Heart left ventricle (tissue), 13 donors: ENCODE results near the gene SUCO.

ENCODE experiments used
- POLR2A ChIP-seq, 2 donors: fragments of 450-650 bp; IDR thresholded peaks; one replicate each; pipeline ENCODE4 v1.6.1; 2017; ENCODE audit warnings: antibody characterized with exemption in 2 of 2, mild to moderate bottlenecking in 2 of 2, moderate library complexity in 2 of 2
- TF ChIP-seq, protein P1 (sequence below), 12 donors: fragments of 200-600 bp; sonication (generic) in 4 of 12; IDR thresholded peaks; one replicate each; pipeline versions ENCODE4 v1.5.0 to v1.8.0; 2018 to 2022; ENCODE audit warnings: antibody characterized with exemption in 12 of 12, mild to moderate bottlenecking in 5 of 12
- donor health status: ischemic (EF 13 %, LVEDD 7.1; RV severe dilation, severe dysfunction).
- donor health status: DM: no; HTN: yes; CAD: no.
- donor health status: DM: no; HTN: no; CAD: no.
- donor health status: ischemic (EF 25% LVEDD 6.9; RV normal size, moderate dysfunction).
- donor health status: ischemic (EF 25% LVEDD 5.7; RV mildly dilated, moderate dysfunction).
- donor health status: ischemic (EF 35%, LVEDD 5.7; RV mildly dilated, moderate dysfunction).
- donor health status: nonischemic (EF 11% LVEDD 7.7; RV severe dilation, severe dysfunction).
- donor health status: DM: yes; HTN: yes; CAD: no.
- donor health status: PGD.
- donor health status: ischemic (EF 29% LVEDD 5.4; RV normal size, mild dysfunction).
- donor health status: nonischemic (EF 23%, LVEDD 6.1; RV moderate dilation, normal function).

DNA sequence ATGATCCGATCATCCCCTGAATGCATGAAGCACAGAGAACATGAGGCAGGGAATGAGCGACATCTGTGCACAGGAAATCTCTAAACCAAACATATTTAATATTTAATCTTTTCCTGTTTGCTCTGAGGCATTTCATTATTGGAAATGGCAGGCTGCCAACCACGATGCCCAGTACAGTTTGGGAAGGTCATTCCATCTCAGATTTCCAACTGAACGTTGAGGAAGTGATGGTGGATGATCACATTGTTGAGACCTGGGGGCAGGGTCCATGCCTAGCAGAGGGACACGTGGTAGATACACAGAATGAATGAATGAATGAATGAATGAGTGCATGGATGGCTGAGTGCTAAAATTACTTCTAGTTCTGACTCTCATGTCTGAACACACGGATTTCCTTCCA is 110.0 kb downstream of the SUCO start:
- TF ChIP-seq POLR2A (IDR thresholded peaks at IDR 0.05) = no peak
- TF ChIP-seq, protein P1, sequence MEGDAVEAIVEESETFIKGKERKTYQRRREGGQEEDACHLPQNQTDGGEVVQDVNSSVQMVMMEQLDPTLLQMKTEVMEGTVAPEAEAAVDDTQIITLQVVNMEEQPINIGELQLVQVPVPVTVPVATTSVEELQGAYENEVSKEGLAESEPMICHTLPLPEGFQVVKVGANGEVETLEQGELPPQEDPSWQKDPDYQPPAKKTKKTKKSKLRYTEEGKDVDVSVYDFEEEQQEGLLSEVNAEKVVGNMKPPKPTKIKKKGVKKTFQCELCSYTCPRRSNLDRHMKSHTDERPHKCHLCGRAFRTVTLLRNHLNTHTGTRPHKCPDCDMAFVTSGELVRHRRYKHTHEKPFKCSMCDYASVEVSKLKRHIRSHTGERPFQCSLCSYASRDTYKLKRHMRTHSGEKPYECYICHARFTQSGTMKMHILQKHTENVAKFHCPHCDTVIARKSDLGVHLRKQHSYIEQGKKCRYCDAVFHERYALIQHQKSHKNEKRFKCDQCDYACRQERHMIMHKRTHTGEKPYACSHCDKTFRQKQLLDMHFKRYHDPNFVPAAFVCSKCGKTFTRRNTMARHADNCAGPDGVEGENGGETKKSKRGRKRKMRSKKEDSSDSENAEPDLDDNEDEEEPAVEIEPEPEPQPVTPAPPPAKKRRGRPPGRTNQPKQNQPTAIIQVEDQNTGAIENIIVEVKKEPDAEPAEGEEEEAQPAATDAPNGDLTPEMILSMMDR (IDR thresholded peaks at IDR 0.05) = no peak
